Ascending aorta (tissue), 2 donors: ENCODE measurements around the gene SIRT7. TPM values are rescaled to one million over a fixed set of nuclear protein-coding genes. Genes with fewer than 3 reads are reported as not detected.

ENCODE experiments used
- DNase-seq, 2 donors: peaks; one replicate each; pipeline ENCODE4 v3.0.0-alpha.2; 2019; ENCODE audit warnings: low spot score in 2 of 2
- H3K27ac ChIP-seq, 2 donors: fragments of 200-600 bp; sonication (generic); one replicate each; pipeline ENCODE4 v1.5.1; 2016 to 2017; ENCODE audit warnings: mild to moderate bottlenecking in 1 of 2
- H3K27me3 ChIP-seq: fragments of 200-600 bp; sonication (generic); one replicate; pipeline ENCODE4 v1.5.1; 2017
- H3K36me3 ChIP-seq, 2 donors: fragments of 200-600 bp; sonication (generic); one replicate each; pipeline ENCODE4 v1.5.1; 2016
- H3K4me1 ChIP-seq, 2 donors: fragments of 200-600 bp; sonication (generic); one replicate each; pipeline ENCODE4 v1.5.1; 2016 to 2017; ENCODE audit warnings: mild to moderate bottlenecking in 1 of 2
- H3K4me3 ChIP-seq, 2 donors: fragments of 200-600 bp; sonication (generic); one replicate each; pipeline ENCODE4 v1.5.1; 2016 to 2017; ENCODE audit warnings: mild to moderate bottlenecking in 1 of 2
- H3K9me3 ChIP-seq, 2 donors: fragments of 200-600 bp; sonication (generic); one replicate each; pipeline ENCODE4 v1.5.1; 2016
- CTCF ChIP-seq, 3 experiments: fragments of 200-600 bp in 2 of 3; fragments of 450-650 bp in 1 of 3; sonication (generic) in 2 of 3; IDR thresholded peaks; one replicate each; pipeline ENCODE4 v1.5.1; 2016 to 2019; ENCODE audit warnings: antibody characterized with exemption in 3 of 3, mild to moderate bottlenecking in 1 of 3, moderate library complexity in 1 of 3
- intact Hi-C: fragments of 100-400 bp; cut with DNase I; formaldehyde crosslinking; loops from one replicate; pipeline ENCODE4 v1.15.1; 2023
- total RNA-seq: library from RNA; depleted of rRNA; stranded (reverse); fragments of >200 nt; gene quantifications from one replicate; pipeline ENCODE4 v1.1.0, GENCODE V29; 2016

Gene SIRT7
- total RNA-seq, 1 donor from 2014 or later = 32.6 TPM

- Histone ChIP-seq H3K27ac (peak overlapping the region in 1 of 2 donors; percentile 30), H3K36me3 (no peaks in the 10 kb centered on the region), H3K27me3 (no peaks in the 10 kb centered on the region), H3K9me3 (no peaks in the 10 kb centered on the region), H3K4me3 (peak overlapping the region in 1 of 2 donors; percentile 85), H3K4me1 (peaks cover 17 to 34% of the 10 kb centered on the region in 2 donors)
- no peak for DNase-seq
- intact Hi-C loops = loop anchor here (5.0 kb wide), 2 partner anchors 56 to 169 kb away; partner anchors contain the start of genes ARHGDIA and FASN
- no peak for TF ChIP-seq CTCF (IDR thresholded peaks at IDR 0.05)
These were observed 10.7 kb upstream of the SIRT7 start for GRCh38 chr17:81928544-81929252.

- intact Hi-C loops = loop anchor here (1.0 to 5.0 kb wide), 5 partner anchors 17 to 225 kb away; partner anchors contain the start of genes ARHGDIA, ASPSCR1, FASN and MRPL12
- H3K4me1 ChIP-seq = peaks cover 22 to 42% of the 10 kb centered on the region in 2 donors
- no peaks in the 10 kb centered on the region for H3K9me3 ChIP-seq
These were observed 9.9 kb upstream of the SIRT7 start, which contains the start of gene MAFG for GRCh38 chr17:81927653-81928543. Gene MAFG (minus strand): TSS chr17:81927735. CDS start chr17:81923185, 4,550 bp downstream.

GRCh38 chr17:81927152-81927652 lies 9.2 kb upstream of the SIRT7 start:
- TF ChIP-seq CTCF (IDR thresholded peaks at IDR 0.05) = no peak
- intact Hi-C loops = loop anchor here (1.0 to 5.0 kb wide), 5 partner anchors 16 to 224 kb away; partner anchors contain the start of genes ARHGDIA, ASPSCR1, FASN and MRPL12
- Histone ChIP-seq H3K4me3 (peak overlapping the region; percentile 85 to 97), H3K36me3 (peaks cover 6 to 7% of the 10 kb centered on the region in 2 donors), H3K27me3 (no peaks in the 10 kb centered on the region), H3K9me3 (no peaks in the 10 kb centered on the region), H3K4me1 (peaks cover 26 to 46% of the 10 kb centered on the region in 2 donors), H3K27ac (peak overlapping the region; percentile 92 to 93)
- no peak for DNase-seq

More at GRCh38 chr17:81927653-81928543, 9.9 kb upstream of the SIRT7 start, which contains the start of gene MAFG:
- Histone ChIP-seq H3K36me3 (no peaks in the 10 kb centered on the region), H3K27me3 (no peaks in the 10 kb centered on the region), H3K27ac (peak within 1 kb of the TSS; percentile 92 to 93), H3K4me3 (peak within 1 kb of the TSS; percentile 85 to 97)
- DNase-seq = peak; percentile 72 to 95
- TF ChIP-seq CTCF (IDR thresholded peaks at IDR 0.05) = peak; percentile 15 to 49 (median 24)

- TF ChIP-seq CTCF (IDR thresholded peaks at IDR 0.05) = no peak
- Histone ChIP-seq H3K27me3 (no peaks in the 10 kb centered on the region), H3K4me3 (peak overlapping the region; percentile 85 to 97), H3K4me1 (peaks cover 26 to 46% of the 10 kb centered on the region in 2 donors), H3K27ac (peak overlapping the region; percentile 92 to 93), H3K36me3 (peaks cover 11 to 12% of the 10 kb centered on the region in 2 donors), H3K9me3 (no peaks in the 10 kb centered on the region)
- intact Hi-C loops = loop anchor here (1.0 to 5.0 kb wide), 6 partner anchors 16 to 224 kb away; partner anchors contain the start of genes ALYREF, ANAPC11, ARHGDIA and ASPSCR1
- peak; percentile 33 to 89 for DNase-seq
These were observed 8.6 kb upstream of the SIRT7 start for GRCh38 chr17:81926451-81927151.
